SK-N-SH (cell line): ENCODE data around the gene PIANP. TPM values are rescaled to one million over a fixed set of nuclear protein-coding genes. Genes with fewer than 3 reads are reported as not detected.
"Not testable (repeated sequence)": the region's sequence is repeated elsewhere in the genome, so short reads cannot be mapped to it uniquely, and the experiment has no call there.

Experiments
- CTCF ChIA-PET: fragments of 300-600, 350-600 bp; formaldehyde crosslinking; extraction: SDS; loops from one replicate; lab custom pipeline; 2021; lab: Yijun Ruan, JAX
- POLR2A ChIA-PET: fragments of 350-600 bp; sonication (Branson Sonifier 250); formaldehyde crosslinking; extraction: SDS; loops from one replicate; lab custom pipeline; 2020; ENCODE audit warnings: antibody characterized with exemption, inconsistent platforms; lab: Yijun Ruan, JAX
- DNase-seq: peaks from one replicate; pipeline ENCODE4 v3.0.0; 2012
- H2AFZ ChIP-seq: fragments of 200-600 bp; sonication (generic); 2 replicates; pipeline ENCODE4 v1.8.1; 2016; ENCODE audit warnings: antibody characterized with exemption, mild to moderate bottlenecking, low read depth
- H3F3A ChIP-seq: fragments of 200-600 bp; sonication (generic); replicated peaks from 2 replicates; pipeline ENCODE3; 2016; ENCODE audit warnings: antibody characterized with exemption, mild to moderate bottlenecking; ENCODE audit not compliant: insufficient read depth
- H3K27ac ChIP-seq, 2 experiments: fragments of 200-500 bp in 1 of 2; fragments of 200-600 bp in 1 of 2; sonication (Bioruptor generic) in 1 of 2; sonication (generic), shearing (Covaris generic) in 1 of 2; 2 replicates each; pipeline versions ENCODE4 v1.5.1 to v1.6.1; 2014 to 2016; ENCODE audit warnings: low read depth in 2 of 2, inconsistent platforms in 1 of 2, low read length in 1 of 2, mild to moderate bottlenecking in 1 of 2, mixed read lengths in 1 of 2
- H3K27me3 ChIP-seq: fragments of 200-600 bp; sonication (generic), shearing (Covaris generic); 2 replicates; pipeline ENCODE4 v1.6.1; 2016; ENCODE audit warnings: mixed run types; ENCODE audit not compliant: insufficient read depth
- H3K36me3 ChIP-seq, 2 experiments: fragments of 200-500 bp in 1 of 2; fragments of 200-600 bp in 1 of 2; sonication (Bioruptor generic) in 1 of 2; sonication (generic) in 1 of 2; replicated peaks in 1 of 2; 2 replicates each; pipeline versions ENCODE3 to v1.5.1; 2014 to 2016; ENCODE audit warnings: low read length in 1 of 2, mild to moderate bottlenecking in 1 of 2; ENCODE audit not compliant: insufficient read depth in 2 of 2, control insufficient read depth in 1 of 2
- H3K4me1 ChIP-seq, 2 experiments: fragments of 200-500 bp in 1 of 2; fragments of 200-600 bp in 1 of 2; sonication (Bioruptor generic) in 1 of 2; sonication (generic), shearing (Covaris generic) in 1 of 2; 2 replicates each; pipeline versions ENCODE4 v1.5.1 to v1.6.1; 2014 to 2016; ENCODE audit warnings: low read depth in 1 of 2, low read length in 1 of 2, mixed run types in 1 of 2; ENCODE audit not compliant: insufficient read depth in 2 of 2, control insufficient read depth in 1 of 2
- H3K4me2 ChIP-seq: fragments of 200-600 bp; sonication (generic), shearing (Covaris generic); 2 replicates; pipeline ENCODE4 v1.6.1; 2017; ENCODE audit warnings: mixed run types
- H3K4me3 ChIP-seq, 2 experiments: fragments of 200-500 bp in 1 of 2; fragments of 200-600 bp in 1 of 2; sonication (Bioruptor generic) in 1 of 2; sonication (generic), shearing (Covaris generic) in 1 of 2; 2 replicates each; pipeline versions ENCODE4 v1.5.1 to v1.8.1; 2014 to 2016; ENCODE audit warnings: low read depth in 2 of 2, inconsistent platforms in 1 of 2, low read length in 1 of 2, mild to moderate bottlenecking in 1 of 2, mixed read lengths in 1 of 2, moderate library complexity in 1 of 2
- H3K79me2 ChIP-seq: fragments of 200-600 bp; sonication (generic); 2 replicates; pipeline ENCODE4 v1.8.1; 2017; ENCODE audit warnings: mild to moderate bottlenecking; ENCODE audit not compliant: insufficient read depth
- H3K9ac ChIP-seq: fragments of 200-600 bp; sonication (generic); 2 replicates; pipeline ENCODE4 v1.6.1; 2017; ENCODE audit warnings: mixed run types
- H3K9me2 ChIP-seq: fragments of 200-600 bp; sonication (generic); 2 replicates; pipeline ENCODE4 v1.6.1; 2017; ENCODE audit warnings: mixed run types
- H3K9me3 ChIP-seq: fragments of 200-600 bp; sonication (generic); 2 replicates; pipeline ENCODE4 v1.6.1; 2017; ENCODE audit warnings: mixed run types, mild to moderate bottlenecking, moderate library complexity
- H4K20me1 ChIP-seq: fragments of 200-600 bp; sonication (generic); 2 replicates; pipeline ENCODE4 v1.6.1; 2017; ENCODE audit warnings: mild to moderate bottlenecking, mixed run types; ENCODE audit not compliant: insufficient read depth
- CHD2 ChIP-seq: fragments of 150-350 bp; IDR thresholded peaks from 2 replicates; pipeline ENCODE4 v1.6.1; 2018; ENCODE audit warnings: low read length; ENCODE audit not compliant: partially characterized antibody
- CTCF ChIP-seq: fragments of 200-600 bp; sonication (generic); IDR thresholded peaks from 2 replicates; pipeline ENCODE4 v1.6.1; 2017; ENCODE audit warnings: antibody characterized with exemption, mild to moderate bottlenecking, moderate library complexity
- ELF1 ChIP-seq: IDR thresholded peaks from 2 replicates; pipeline ENCODE4 v1.4.0; 2012
- EP300 ChIP-seq, 2 experiments: IDR thresholded peaks; 2 replicates each; pipeline versions ENCODE4 v1.4.0 to v1.6.1; 2012; ENCODE audit warnings: borderline replicate concordance in 1 of 2, low read depth in 1 of 2, low read length in 1 of 2
- EZH2phosphoT487 ChIP-seq: fragments of 200-600 bp; sonication (generic); IDR thresholded peaks from 2 replicates; pipeline ENCODE4 v1.6.1; 2017; ENCODE audit warnings: low read depth, mixed run types, mild to moderate bottlenecking, antibody characterized with exemption, moderate library complexity, borderline replicate concordance
- FOXJ3 ChIP-seq: sonication (generic); formaldehyde crosslinking; IDR thresholded peaks from 2 replicates; pipeline ENCODE4 v1.5.1; 2020; ENCODE audit warnings: mild to moderate bottlenecking, missing genetic modification reagents
- FOXM1 ChIP-seq: IDR thresholded peaks from 2 replicates; pipeline ENCODE4 v1.4.0; 2012; ENCODE audit warnings: low read depth, mild to moderate bottlenecking
- GABPA ChIP-seq: IDR thresholded peaks from 2 replicates; pipeline ENCODE4 v1.4.0; 2012; ENCODE audit warnings: low read depth, mild to moderate bottlenecking
- JUND ChIP-seq: IDR thresholded peaks from 2 replicates; pipeline ENCODE4 v1.4.0; 2012
- MXI1 ChIP-seq: IDR thresholded peaks from 2 replicates; pipeline ENCODE4 v1.6.1; 2012; ENCODE audit warnings: mild to moderate bottlenecking, low read depth, low read length, improper control_type of control experiment
- NFIC ChIP-seq: IDR thresholded peaks from 2 replicates; pipeline ENCODE4 v1.4.0; 2012; ENCODE audit warnings: borderline replicate concordance
- PBX3 ChIP-seq: IDR thresholded peaks from 2 replicates; pipeline ENCODE4; 2012
- RAD21 ChIP-seq: IDR thresholded peaks from 2 replicates; pipeline ENCODE4 v1.6.1; 2012; ENCODE audit warnings: mild to moderate bottlenecking, low read length
- SMC3 ChIP-seq: IDR thresholded peaks from 2 replicates; pipeline ENCODE4 v1.6.1; 2012; ENCODE audit warnings: low read depth, low read length, improper control_type of control experiment
- WGBS: methylation state at CpG from one replicate; pipeline ENCODE4 v1.1.6; 2017; ENCODE audit warnings: low lambda C conversion rate; 5-methylcytosine and 5-hydroxymethylcytosine counted together
- polyA plus RNA-seq, 3 experiments: library from polyadenylated mRNA; depleted of rRNA; stranded (reverse); fragments of >200 nt; gene quantifications; 2 replicates each; pipeline ENCODE4 v1.2.3, GENCODE V29; 2012
- TF ChIP-seq, protein P1 (sequence below): IDR thresholded peaks from 2 replicates; pipeline ENCODE4 v1.4.0; 2012; ENCODE audit warnings: low read depth, borderline replicate concordance

The PIANP gene
- polyA plus RNA-seq, 1 of the 3 experiments (the other 2 are of a cell fraction), result 9.9 TPM

GRCh38 chr12:6716874-6717437, 16.3 kb upstream of the PIANP start:
- no peak overlapping the region for H2AFZ ChIP-seq
- CTCF ChIA-PET, result no interaction called here
- no peaks in the 10 kb centered on the region for H4K20me1 ChIP-seq
- H3K27me3 ChIP-seq, result no peaks in the 10 kb centered on the region
- TF ChIP-seq CTCF (no peak), ELF1 (no peak), EZH2phosphoT487 (no peak), JUND (no peak), CHD2 (no peak), FOXM1 (no peak), RAD21 (no peak), NFIC (no peak), GABPA (no peak), SMC3 (no peak), EP300 (IDR thresholded peaks at IDR 0.05; ENCODE audit: borderline replicate concordance in 1 of 2, low read depth in 1 of 2, low read length in 1 of 2) (no peak), FOXJ3 (CRISPR knock-in tag) (no peak), PBX3 (no peak), MXI1 (no peak)
- TF ChIP-seq, protein P1, sequence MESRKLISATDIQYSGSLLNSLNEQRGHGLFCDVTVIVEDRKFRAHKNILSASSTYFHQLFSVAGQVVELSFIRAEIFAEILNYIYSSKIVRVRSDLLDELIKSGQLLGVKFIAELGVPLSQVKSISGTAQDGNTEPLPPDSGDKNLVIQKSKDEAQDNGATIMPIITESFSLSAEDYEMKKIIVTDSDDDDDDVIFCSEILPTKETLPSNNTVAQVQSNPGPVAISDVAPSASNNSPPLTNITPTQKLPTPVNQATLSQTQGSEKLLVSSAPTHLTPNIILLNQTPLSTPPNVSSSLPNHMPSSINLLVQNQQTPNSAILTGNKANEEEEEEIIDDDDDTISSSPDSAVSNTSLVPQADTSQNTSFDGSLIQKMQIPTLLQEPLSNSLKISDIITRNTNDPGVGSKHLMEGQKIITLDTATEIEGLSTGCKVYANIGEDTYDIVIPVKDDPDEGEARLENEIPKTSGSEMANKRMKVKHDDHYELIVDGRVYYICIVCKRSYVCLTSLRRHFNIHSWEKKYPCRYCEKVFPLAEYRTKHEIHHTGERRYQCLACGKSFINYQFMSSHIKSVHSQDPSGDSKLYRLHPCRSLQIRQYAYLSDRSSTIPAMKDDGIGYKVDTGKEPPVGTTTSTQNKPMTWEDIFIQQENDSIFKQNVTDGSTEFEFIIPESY, result no peak
- TF ChIP-seq, all 33 proteins: peak for 0
- Histone ChIP-seq H3K9me2 (no peaks in the 10 kb centered on the region), H3K9ac (no peak overlapping the region), H3K9me3 (no peaks in the 10 kb centered on the region), H3F3A (peaks cover 4% of the 10 kb centered on the region), H3K27ac (no peak overlapping the region), H3K4me1 (no peaks in the 10 kb centered on the region), H3K79me2 (no peaks in the 10 kb centered on the region), H3K4me2 (no peak overlapping the region), H3K36me3 (no peaks in the 10 kb centered on the region), H3K4me3 (no peak overlapping the region)
- 60% methylated on average over 7 of the region's 10 CpGs for WGBS
- DNase-seq, result no peak
- POLR2A ChIA-PET, result interaction anchor here (0.6 to 1.2 kb wide), 3 partner anchors 17 to 137 kb away, joined by 3 to 4 read pairs (median 3); partner anchors contain the start of gene ZNF384

- H3K9me2 ChIP-seq, DNase-seq, H3K9me3 ChIP-seq, H3K9ac ChIP-seq, H3K36me3 ChIP-seq, H3K4me3 ChIP-seq, H2AFZ ChIP-seq, H3K27ac ChIP-seq, H3K27me3 ChIP-seq, H3K4me2 ChIP-seq, H3K4me1 ChIP-seq, H3K79me2 ChIP-seq, H3F3A ChIP-seq, H4K20me1 ChIP-seq: not testable (repeated sequence)
- WGBS, result 85% methylated on average over 11 of the region's 41 CpGs
- POLR2A ChIA-PET, result interaction anchor here (0.9 to 1.2 kb wide), 2 partner anchors 17 to 27 kb away, joined by 3 to 4 read pairs; partner anchors contain the start of gene ZNF384
- CTCF ChIA-PET, result interaction anchor here (0.7 kb wide), 1 partner anchor 120 kb away, joined by 3 read pairs; no protein-coding TSS in a partner anchor
Observed at GRCh38 chr12:6716031-6716873, 15.6 kb upstream of the PIANP start.
